Neural progenitor cell (in vitro differentiated cells): Measurements from ENCODE around the gene SETD3. TPM values are rescaled to one million over a fixed set of nuclear protein-coding genes. Genes with fewer than 3 reads are reported as not detected.

Experiments used
- DNase-seq: peaks from one replicate; pipeline ENCODE4 v3.0.0-alpha.2; 2016; ENCODE audit warnings: low spot score
- H2AFZ ChIP-seq: fragments of 200-600 bp; sonication (generic); replicated peaks from 2 replicates; pipeline ENCODE4 v1.6.1; 2016; ENCODE audit warnings: antibody characterized with exemption
- H3F3A ChIP-seq: fragments of 200-600 bp; sonication (generic); 2 replicates; pipeline ENCODE4 v1.6.1; 2016; ENCODE audit warnings: antibody characterized with exemption, low read depth
- H3K27ac ChIP-seq: fragments of 200-600 bp; sonication (generic); 2 replicates; pipeline ENCODE4 v1.5.1; 2016; ENCODE audit warnings: mild to moderate bottlenecking
- H3K27me3 ChIP-seq: fragments of 200-600 bp; sonication (generic); 2 replicates; pipeline ENCODE4 v1.6.1; 2016; ENCODE audit warnings: mild to moderate bottlenecking, moderate library complexity
- H3K36me3 ChIP-seq: fragments of 200-600 bp; sonication (generic); 2 replicates; pipeline ENCODE4 v1.5.1; 2016
- H3K4me1 ChIP-seq: fragments of 200-600 bp; sonication (generic); 2 replicates; pipeline ENCODE4 v1.6.1; 2016; ENCODE audit warnings: mixed run types
- H3K4me2 ChIP-seq: fragments of 200-600 bp; sonication (generic); 2 replicates; pipeline ENCODE4 v1.6.1; 2016
- H3K4me3 ChIP-seq: fragments of 200-600 bp; sonication (generic); 2 replicates; pipeline ENCODE4 v1.5.1; 2016
- H3K79me2 ChIP-seq: fragments of 200-600 bp; sonication (generic); 2 replicates; pipeline ENCODE4 v1.6.1; 2016; ENCODE audit warnings: low read depth
- H3K9ac ChIP-seq: fragments of 200-600 bp; sonication (generic); 2 replicates; pipeline ENCODE4 v1.6.1; 2016
- H3K9me3 ChIP-seq: fragments of 200-600 bp; sonication (generic); 2 replicates; pipeline ENCODE4 v1.5.1; 2016; ENCODE audit warnings: low read depth
- H4K20me1 ChIP-seq: fragments of 200-600 bp; sonication (generic); 2 replicates; pipeline ENCODE4 v1.6.1; 2016; ENCODE audit warnings: low read depth
- H3K27ac Mint-ChIP-seq: 3 replicates; pipeline ENCODE4 v1.8.0; 2021; ENCODE audit warnings: mixed read lengths
- H3K27me3 Mint-ChIP-seq: 2 replicates; pipeline ENCODE4 v1.8.0; 2022; ENCODE audit warnings: low read depth, mild to moderate bottlenecking, inconsistent platforms, moderate library complexity, mixed read lengths; ENCODE audit not compliant: insufficient read depth
- H3K36me3 Mint-ChIP-seq: 3 replicates; pipeline ENCODE4 v1.8.0; 2021; ENCODE audit warnings: mixed read lengths
- H3K4me1 Mint-ChIP-seq: 3 replicates; pipeline ENCODE4 v1.8.0; 2021; ENCODE audit warnings: mixed read lengths
- H3K4me3 Mint-ChIP-seq: 3 replicates; pipeline ENCODE4 v1.8.0; 2021; ENCODE audit warnings: mild to moderate bottlenecking, moderate library complexity, mixed read lengths
- H3K9me3 Mint-ChIP-seq: 3 replicates; pipeline ENCODE4 v1.8.0; 2020; ENCODE audit warnings: mixed read lengths
- EZH2 ChIP-seq: fragments of 200-600 bp; sonication (generic); IDR thresholded peaks from 2 replicates; pipeline ENCODE4 v1.6.1; 2017; ENCODE audit warnings: antibody characterized with exemption, mild to moderate bottlenecking, moderate library complexity
- EZH2phosphoT487 ChIP-seq: fragments of 200-600 bp; sonication (generic); IDR thresholded peaks from 2 replicates; pipeline ENCODE4 v1.6.1; 2017; ENCODE audit warnings: antibody characterized with exemption
- total RNA-seq: library from RNA; depleted of rRNA; stranded (reverse); fragments of >200 nt; gene quantifications from 2 replicates; pipeline ENCODE4 v1.2.3, GENCODE V29; 2015; ENCODE audit warnings: low replicate concordance
- TF ChIP-seq, protein P1 (sequence below): fragments of 200-600 bp; sonication (generic); IDR thresholded peaks from 2 replicates; pipeline ENCODE4 v1.5.1; 2017; ENCODE audit warnings: antibody characterized with exemption, mild to moderate bottlenecking

The SETD3 gene
- total RNA-seq, 1 donor from 2014 or later, result 68.0 TPM

DNA sequence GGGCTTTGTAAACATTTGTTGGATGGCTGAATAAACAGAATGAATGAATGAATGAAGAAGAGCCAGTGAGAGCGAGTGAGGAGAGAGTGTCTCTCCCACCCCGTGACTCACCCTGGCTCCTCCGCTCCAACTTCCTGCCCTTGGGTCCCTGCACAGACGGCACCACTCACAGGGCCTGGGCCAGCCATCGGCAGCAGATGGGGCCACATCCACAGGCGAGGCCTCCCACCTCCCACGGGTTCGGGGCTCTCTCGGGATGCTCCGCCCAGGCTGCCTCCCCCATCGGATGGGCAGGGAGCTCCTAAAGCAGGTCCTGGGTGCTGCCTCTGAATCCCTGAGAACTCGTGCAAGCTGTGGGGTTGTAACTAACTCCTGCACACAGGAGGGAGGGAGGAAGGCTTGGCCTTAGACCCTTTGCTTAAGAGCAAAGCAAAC lies 41.8 kb upstream of the SETD3 start:
- peaks cover 38% of the 10 kb centered on the region for H4K20me1 ChIP-seq
- Mint-ChIP-seq H3K4me3 (peak overlapping the region; percentile 69), H3K36me3 (peaks cover 3% of the 10 kb centered on the region), H3K27ac (peak overlapping the region; percentile 94), H3K9me3 (no peaks in the 10 kb centered on the region), H3K4me1 (peaks cover 51% of the 10 kb centered on the region), H3K27me3 (peaks cover 2% of the 10 kb centered on the region)
- H2AFZ ChIP-seq, result no peak overlapping the region
- peak overlapping the region; percentile 95 for H3K27ac ChIP-seq
- H3K9me3 ChIP-seq, result no peaks in the 10 kb centered on the region
- TF ChIP-seq EZH2phosphoT487 (no peak), EZH2 (no peak)
- TF ChIP-seq, protein P1, sequence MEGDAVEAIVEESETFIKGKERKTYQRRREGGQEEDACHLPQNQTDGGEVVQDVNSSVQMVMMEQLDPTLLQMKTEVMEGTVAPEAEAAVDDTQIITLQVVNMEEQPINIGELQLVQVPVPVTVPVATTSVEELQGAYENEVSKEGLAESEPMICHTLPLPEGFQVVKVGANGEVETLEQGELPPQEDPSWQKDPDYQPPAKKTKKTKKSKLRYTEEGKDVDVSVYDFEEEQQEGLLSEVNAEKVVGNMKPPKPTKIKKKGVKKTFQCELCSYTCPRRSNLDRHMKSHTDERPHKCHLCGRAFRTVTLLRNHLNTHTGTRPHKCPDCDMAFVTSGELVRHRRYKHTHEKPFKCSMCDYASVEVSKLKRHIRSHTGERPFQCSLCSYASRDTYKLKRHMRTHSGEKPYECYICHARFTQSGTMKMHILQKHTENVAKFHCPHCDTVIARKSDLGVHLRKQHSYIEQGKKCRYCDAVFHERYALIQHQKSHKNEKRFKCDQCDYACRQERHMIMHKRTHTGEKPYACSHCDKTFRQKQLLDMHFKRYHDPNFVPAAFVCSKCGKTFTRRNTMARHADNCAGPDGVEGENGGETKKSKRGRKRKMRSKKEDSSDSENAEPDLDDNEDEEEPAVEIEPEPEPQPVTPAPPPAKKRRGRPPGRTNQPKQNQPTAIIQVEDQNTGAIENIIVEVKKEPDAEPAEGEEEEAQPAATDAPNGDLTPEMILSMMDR, result no peak
- peak overlapping the region; percentile 74 for H3K4me2 ChIP-seq
- peaks cover 55% of the 10 kb centered on the region for H3K79me2 ChIP-seq
- H3K36me3 ChIP-seq, result no peaks in the 10 kb centered on the region
- peak; percentile 56 for DNase-seq
- no peaks in the 10 kb centered on the region for H3K27me3 ChIP-seq
- H3K4me1 ChIP-seq, result peaks cover 48% of the 10 kb centered on the region
- no peak overlapping the region for H3K9ac ChIP-seq
- peak overlapping the region; percentile 30 for H3K4me3 ChIP-seq
- peaks cover 38% of the 10 kb centered on the region for H3F3A ChIP-seq

DNA sequence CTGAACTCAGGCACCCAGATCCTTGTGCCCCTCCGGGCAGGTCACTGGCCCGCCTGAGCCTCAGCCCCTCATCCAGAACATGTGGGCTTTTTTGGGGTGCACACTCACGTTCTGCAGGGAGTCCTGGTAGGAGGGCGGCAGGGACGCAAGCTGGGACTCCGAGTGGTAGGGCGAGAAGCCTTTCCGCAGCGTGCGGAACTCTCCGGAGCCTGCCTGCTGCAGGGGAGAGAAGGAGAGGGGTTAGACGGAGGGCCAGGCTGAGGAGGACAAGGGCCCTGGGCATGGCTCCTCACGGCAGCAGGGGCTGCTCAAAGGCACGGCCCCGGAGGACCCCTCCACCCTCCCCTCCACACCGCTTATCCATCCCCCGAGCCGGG lies 41.4 kb upstream of the SETD3 start:
- Histone ChIP-seq H2AFZ (no peak overlapping the region), H3K9ac (no peak overlapping the region), H3K4me3 (no peak overlapping the region), H3K36me3 (no peaks in the 10 kb centered on the region), H3F3A (peaks cover 38% of the 10 kb centered on the region), H3K27ac (peak overlapping the region; percentile 95), H3K4me2 (peak overlapping the region; percentile 74), H3K27me3 (no peaks in the 10 kb centered on the region), H4K20me1 (peaks cover 37% of the 10 kb centered on the region), H3K9me3 (no peaks in the 10 kb centered on the region), H3K4me1 (peaks cover 48% of the 10 kb centered on the region), H3K79me2 (peaks cover 57% of the 10 kb centered on the region)
- DNase-seq, result no peak
- Mint-ChIP-seq H3K4me3 (peak overlapping the region; percentile 69), H3K27me3 (peaks cover 2% of the 10 kb centered on the region), H3K27ac (peak overlapping the region; percentile 94), H3K36me3 (no peaks in the 10 kb centered on the region), H3K9me3 (no peaks in the 10 kb centered on the region), H3K4me1 (peaks cover 48% of the 10 kb centered on the region)
- TF ChIP-seq, protein P1, result no peak
- TF ChIP-seq EZH2phosphoT487 (no peak), EZH2 (no peak)

DNA sequence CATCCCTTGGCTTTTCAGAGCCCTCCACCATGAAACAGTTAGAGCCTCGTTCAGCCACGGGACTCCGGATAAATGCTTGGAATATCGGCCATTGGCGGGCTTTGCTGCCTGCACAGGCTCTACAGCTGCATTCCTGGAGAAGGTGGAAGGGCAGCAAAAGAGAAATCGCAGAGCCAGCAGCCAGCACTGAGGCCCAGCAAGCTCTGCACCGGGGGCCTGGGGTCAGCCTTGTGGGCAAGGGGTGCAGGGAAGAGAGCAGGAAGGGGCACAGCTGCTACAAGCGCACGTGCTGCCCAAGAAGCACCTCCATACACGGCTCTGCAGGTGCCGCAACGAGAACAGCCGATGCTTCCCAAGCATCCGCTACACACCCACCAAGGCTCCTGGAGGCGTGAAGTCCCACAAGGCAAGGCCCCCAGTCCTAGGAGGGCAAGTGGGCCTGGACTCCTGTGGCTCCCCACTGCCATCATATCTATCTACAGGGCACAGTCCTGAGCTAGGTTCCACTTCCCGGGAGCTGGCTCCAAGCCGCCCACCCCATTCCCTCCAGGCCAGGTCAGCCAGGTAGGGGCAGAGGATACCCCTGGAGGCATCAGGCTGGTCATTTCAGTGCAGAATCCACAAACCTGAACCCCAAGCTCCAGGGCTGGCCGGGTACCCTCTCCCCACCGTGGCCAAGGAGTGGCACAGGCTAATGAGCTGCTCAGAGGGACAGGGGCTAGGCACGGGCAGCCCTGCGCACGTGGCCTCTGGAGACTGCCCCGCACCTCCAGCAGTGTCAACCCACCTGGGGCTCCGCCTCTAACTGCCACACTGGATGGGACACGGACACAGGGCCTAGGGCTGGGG lies 40.7 kb upstream of the SETD3 start:
- Histone ChIP-seq H3K4me2 (peak overlapping the region; percentile 74), H4K20me1 (peaks cover 37% of the 10 kb centered on the region), H3K27ac (peak overlapping the region; percentile 95), H3F3A (peaks cover 38% of the 10 kb centered on the region), H3K4me3 (no peak overlapping the region), H3K27me3 (no peaks in the 10 kb centered on the region), H3K9me3 (no peaks in the 10 kb centered on the region), H2AFZ (no peak overlapping the region), H3K36me3 (no peaks in the 10 kb centered on the region), H3K4me1 (peaks cover 48% of the 10 kb centered on the region), H3K79me2 (peaks cover 51% of the 10 kb centered on the region), H3K9ac (no peak overlapping the region)
- Mint-ChIP-seq H3K36me3 (no peaks in the 10 kb centered on the region), H3K9me3 (no peaks in the 10 kb centered on the region), H3K4me1 (peaks cover 47% of the 10 kb centered on the region), H3K4me3 (no peak overlapping the region), H3K27me3 (peaks cover 2% of the 10 kb centered on the region), H3K27ac (peak overlapping the region; percentile 53)
- no peak for TF ChIP-seq EZH2phosphoT487
- TF ChIP-seq EZH2, result no peak
- TF ChIP-seq, protein P1, result no peak
- DNase-seq, result no peak
